H9 (cell line): ENCODE measurements around the gene TMEM191C. TPM values are rescaled to one million over a fixed set of nuclear protein-coding genes. Genes with fewer than 3 reads are reported as not detected.
"Not testable (repeated sequence)": the region's sequence is repeated elsewhere in the genome, so short reads cannot be mapped to it uniquely, and the experiment has no call there.

Experiments used
- DNase-seq: peaks from one replicate; pipeline ENCODE4 v3.0.0-alpha.2; 2017
- H2AFZ ChIP-seq: one replicate; pipeline ENCODE4 v1.6.1; 2013; ENCODE audit warnings: mild to moderate bottlenecking, low read length, control low read depth, moderate library complexity
- H2AK5ac ChIP-seq: 2 replicates; pipeline ENCODE4 v1.6.1; 2013; ENCODE audit warnings: low read length, control low read depth, mixed read lengths; ENCODE audit not compliant: insufficient read length
- H2BK120ac ChIP-seq: one replicate; pipeline ENCODE4 v1.6.1; 2013; ENCODE audit warnings: low read depth, mild to moderate bottlenecking, low read length, control low read depth, inconsistent platforms; ENCODE audit not compliant: poor library complexity, severe bottlenecking
- H2BK12ac ChIP-seq: 2 replicates; pipeline ENCODE4 v1.6.1; 2013; ENCODE audit warnings: low read length, control low read depth, mixed read lengths, low read depth; ENCODE audit not compliant: insufficient read length
- H2BK15ac ChIP-seq: 2 replicates; pipeline ENCODE4 v1.6.1; 2013; ENCODE audit warnings: low read depth, low read length, control low read depth
- H2BK20ac ChIP-seq: one replicate; pipeline ENCODE4 v1.6.1; 2013; ENCODE audit warnings: low read depth, mild to moderate bottlenecking, low read length, control low read depth, inconsistent platforms; ENCODE audit not compliant: poor library complexity, severe bottlenecking
- H2BK5ac ChIP-seq: 2 replicates; pipeline ENCODE4 v1.6.1; 2013; ENCODE audit warnings: low read length, control low read depth, mixed read lengths; ENCODE audit not compliant: insufficient read length
- H3K14ac ChIP-seq: 2 replicates; pipeline ENCODE4 v1.6.1; 2013; ENCODE audit warnings: low read length, control low read depth; ENCODE audit not compliant: insufficient read depth
- H3K18ac ChIP-seq: 2 replicates; pipeline ENCODE4 v1.6.1; 2013; ENCODE audit warnings: low read depth, mild to moderate bottlenecking, mixed read lengths, low read length, control low read depth; ENCODE audit not compliant: insufficient read length
- H3K23ac ChIP-seq: 2 replicates; pipeline ENCODE4 v1.6.1; 2013; ENCODE audit warnings: low read length, control low read depth, mixed read lengths, low read depth; ENCODE audit not compliant: insufficient read length
- H3K23me2 ChIP-seq: 2 replicates; pipeline ENCODE4 v1.6.1; 2013; ENCODE audit warnings: low read depth, mild to moderate bottlenecking, mixed read lengths, low read length, control low read depth; ENCODE audit not compliant: insufficient read length, poor library complexity, severe bottlenecking
- H3K27ac ChIP-seq: 2 replicates; pipeline ENCODE4 v1.5.1; 2013; ENCODE audit warnings: low read length, control low read depth, mixed read lengths, low read depth; ENCODE audit not compliant: insufficient read length
- H3K27me3 ChIP-seq: 2 replicates; pipeline ENCODE4 v1.6.1; 2013; ENCODE audit warnings: low read length, control low read depth, inconsistent platforms; ENCODE audit not compliant: insufficient read depth
- H3K4ac ChIP-seq: 2 replicates; pipeline ENCODE4 v1.6.1; 2013; ENCODE audit warnings: low read depth, mild to moderate bottlenecking, control low read depth, inconsistent platforms, low read length, moderate library complexity
- H3K4me1 ChIP-seq: 2 replicates; pipeline ENCODE4 v1.6.1; 2013; ENCODE audit warnings: low read length, control low read depth, inconsistent platforms; ENCODE audit not compliant: insufficient read depth
- H3K4me2 ChIP-seq: 2 replicates; pipeline ENCODE4 v1.6.1; 2013; ENCODE audit warnings: low read length, control low read depth, mixed read lengths; ENCODE audit not compliant: insufficient read length, insufficient read depth
- H3K56ac ChIP-seq: 2 replicates; pipeline ENCODE4 v1.6.1; 2013; ENCODE audit warnings: low read depth, mild to moderate bottlenecking, mixed read lengths, low read length, control low read depth; ENCODE audit not compliant: insufficient read length
- H3K79me1 ChIP-seq: 2 replicates; pipeline ENCODE4 v1.6.1; 2013; ENCODE audit warnings: low read depth, mild to moderate bottlenecking, moderate library complexity, low read length, control low read depth, inconsistent platforms; ENCODE audit not compliant: insufficient read depth, poor library complexity, severe bottlenecking
- H3K79me2 ChIP-seq: 2 replicates; pipeline ENCODE4 v1.6.1; 2013; ENCODE audit warnings: low read length, control low read depth, inconsistent platforms; ENCODE audit not compliant: insufficient read depth
- H3K9ac ChIP-seq: 2 replicates; pipeline ENCODE4 v1.6.1; 2013; ENCODE audit warnings: low read length, control low read depth, mixed read lengths; ENCODE audit not compliant: insufficient read length; ENCODE audit errors: extremely low read depth
- H3K9me3 ChIP-seq: one replicate; pipeline ENCODE4 v1.6.1; 2013; ENCODE audit warnings: low read depth, low read length, inconsistent platforms; ENCODE audit not compliant: control insufficient read depth
- H3T11ph ChIP-seq: one replicate; pipeline ENCODE4 v1.6.1; 2013; ENCODE audit warnings: mild to moderate bottlenecking, low read length, control low read depth, inconsistent platforms
- H4K20me1 ChIP-seq: one replicate; pipeline ENCODE4 v1.6.1; 2013; ENCODE audit not compliant: control insufficient read depth, insufficient read length, insufficient read depth
- H4K5ac ChIP-seq: 2 replicates; pipeline ENCODE4 v1.6.1; 2013; ENCODE audit warnings: low read depth, mild to moderate bottlenecking, mixed read lengths, low read length, control low read depth; ENCODE audit not compliant: insufficient read length
- H4K8ac ChIP-seq: replicated peaks from 2 replicates; pipeline ENCODE4 v1.6.1; 2013; ENCODE audit warnings: low read length, control low read depth, mixed read lengths, low read depth; ENCODE audit not compliant: insufficient read length
- H4K91ac ChIP-seq: 2 replicates; pipeline ENCODE4 v1.6.1; 2013; ENCODE audit warnings: low read depth, mild to moderate bottlenecking, moderate library complexity, mixed read lengths, low read length, control low read depth; ENCODE audit not compliant: insufficient read length
- H3K27ac Mint-ChIP-seq, 3 experiments: 2 replicates in 2 of 3; 3 replicates in 1 of 3; pipeline ENCODE4 v1.8.0; 2020 to 2021; ENCODE audit warnings: mixed read lengths in 3 of 3, mild to moderate bottlenecking in 1 of 3, moderate library complexity in 1 of 3
- H3K27me3 Mint-ChIP-seq: 2 replicates; pipeline ENCODE4 v1.8.0; 2021; ENCODE audit warnings: low read depth, mild to moderate bottlenecking, moderate library complexity, mixed read lengths
- H3K36me3 Mint-ChIP-seq, 3 experiments: 2 replicates in 2 of 3; 3 replicates in 1 of 3; pipeline ENCODE4 v1.8.0; 2020 to 2021; ENCODE audit warnings: low read depth in 3 of 3, mixed read lengths in 3 of 3; ENCODE audit not compliant: insufficient read depth in 1 of 3
- H3K4me1 Mint-ChIP-seq, 2 experiments: 2 replicates each; pipeline ENCODE4 v1.8.0; 2020; ENCODE audit warnings: mixed read lengths in 2 of 2
- H3K4me3 Mint-ChIP-seq, 2 experiments: 2 replicates in 1 of 2; 3 replicates in 1 of 2; pipeline ENCODE4 v1.8.0; 2020 to 2021; ENCODE audit warnings: mild to moderate bottlenecking in 2 of 2, mixed read lengths in 2 of 2, moderate library complexity in 1 of 2
- H3K9me3 Mint-ChIP-seq, 2 experiments: 2 replicates in 1 of 2; 3 replicates in 1 of 2; pipeline ENCODE4 v1.8.0; 2020; ENCODE audit warnings: mild to moderate bottlenecking in 2 of 2, mixed read lengths in 2 of 2, moderate library complexity in 1 of 2
- WGBS: extraction: QIAGEN DNeasy Blood & Tissue Kit; methylation state at CpG from one replicate; pipeline ENCODE4 v1.1.7; 2013; ENCODE audit warnings: missing lambda C conversion rate, low lambda C conversion rate, mixed read lengths; ENCODE audit not compliant: insufficient read length; ENCODE audit errors: extremely low coverage; 5-methylcytosine and 5-hydroxymethylcytosine counted together
- total RNA-seq: library from RNA; stranded (reverse); gene quantifications from 2 replicates; pipeline ENCODE4 v1.2.1, GENCODE V29; 2021

The TMEM191C gene
- total RNA-seq, 1 experiment from 2014 or later = 4.2 TPM

- H3K9ac ChIP-seq, H2BK15ac ChIP-seq, H3K27ac ChIP-seq, H4K5ac ChIP-seq, H2BK5ac ChIP-seq, H3K4ac ChIP-seq, H2AFZ ChIP-seq, H3K23me2 ChIP-seq, H3K23ac ChIP-seq, H4K20me1 ChIP-seq, H4K91ac ChIP-seq, H3K56ac ChIP-seq, H3K4me2 ChIP-seq, H2BK120ac ChIP-seq, H3T11ph ChIP-seq, H3K27me3 ChIP-seq, H3K14ac ChIP-seq, H3K9me3 Mint-ChIP-seq, H3K4me1 ChIP-seq, H4K8ac ChIP-seq, H3K79me1 ChIP-seq, H3K9me3 ChIP-seq, H2BK20ac ChIP-seq, H3K18ac ChIP-seq, H2AK5ac ChIP-seq, H3K79me2 ChIP-seq, H3K36me3 Mint-ChIP-seq, H3K27me3 Mint-ChIP-seq, H3K4me3 Mint-ChIP-seq, DNase-seq, H3K27ac Mint-ChIP-seq, H2BK12ac ChIP-seq: not testable (repeated sequence)
- no CpG with 5 or more reads among the region's 10 CpGs for WGBS
- H3K4me1 Mint-ChIP-seq = peaks cover 7 to 13% of the 10 kb centered on the region in 2 experiments
These were observed 27.1 kb upstream of the TMEM191C start for GRCh38 chr22:21440018-21440636.

GRCh38 chr22:21440676-21441075 is 26.5 kb upstream of the TMEM191C start:
- not testable (repeated sequence) for H3K4me3 Mint-ChIP-seq

More at GRCh38 chr22:21440676-21441075, 26.5 kb upstream of the TMEM191C start:
- H3K56ac ChIP-seq, H2BK12ac ChIP-seq, H3K4me1 ChIP-seq, H3T11ph ChIP-seq, DNase-seq, H3K4ac ChIP-seq, H3K27ac ChIP-seq, H3K4me2 ChIP-seq, H3K27ac Mint-ChIP-seq, H4K8ac ChIP-seq, H4K91ac ChIP-seq, H2AK5ac ChIP-seq, H3K27me3 Mint-ChIP-seq, H2AFZ ChIP-seq, H2BK5ac ChIP-seq, H3K79me2 ChIP-seq, H3K9ac ChIP-seq, H3K14ac ChIP-seq, H2BK15ac ChIP-seq, H3K18ac ChIP-seq, H3K27me3 ChIP-seq, H3K23ac ChIP-seq, H4K20me1 ChIP-seq, H3K9me3 Mint-ChIP-seq, H3K9me3 ChIP-seq, H3K36me3 Mint-ChIP-seq, H3K79me1 ChIP-seq, H2BK20ac ChIP-seq, H3K23me2 ChIP-seq, H2BK120ac ChIP-seq, H4K5ac ChIP-seq: not testable (repeated sequence)
- H3K4me1 Mint-ChIP-seq = peaks cover 7 to 13% of the 10 kb centered on the region in 2 experiments
- WGBS = no CpG with 5 or more reads among the region's 16 CpGs
